ENCODE results near the gene RPE65. TPM values are rescaled to one million over a fixed set of nuclear protein-coding genes. Genes with fewer than 3 reads are reported as not detected.
"Not testable (repeated sequence)": the region's sequence is repeated elsewhere in the genome, so short reads cannot be mapped to it uniquely, and the experiment has no call there.

RPE65 gene
- total RNA-seq, 1 donor from 2014 or later = not detected

DNA sequence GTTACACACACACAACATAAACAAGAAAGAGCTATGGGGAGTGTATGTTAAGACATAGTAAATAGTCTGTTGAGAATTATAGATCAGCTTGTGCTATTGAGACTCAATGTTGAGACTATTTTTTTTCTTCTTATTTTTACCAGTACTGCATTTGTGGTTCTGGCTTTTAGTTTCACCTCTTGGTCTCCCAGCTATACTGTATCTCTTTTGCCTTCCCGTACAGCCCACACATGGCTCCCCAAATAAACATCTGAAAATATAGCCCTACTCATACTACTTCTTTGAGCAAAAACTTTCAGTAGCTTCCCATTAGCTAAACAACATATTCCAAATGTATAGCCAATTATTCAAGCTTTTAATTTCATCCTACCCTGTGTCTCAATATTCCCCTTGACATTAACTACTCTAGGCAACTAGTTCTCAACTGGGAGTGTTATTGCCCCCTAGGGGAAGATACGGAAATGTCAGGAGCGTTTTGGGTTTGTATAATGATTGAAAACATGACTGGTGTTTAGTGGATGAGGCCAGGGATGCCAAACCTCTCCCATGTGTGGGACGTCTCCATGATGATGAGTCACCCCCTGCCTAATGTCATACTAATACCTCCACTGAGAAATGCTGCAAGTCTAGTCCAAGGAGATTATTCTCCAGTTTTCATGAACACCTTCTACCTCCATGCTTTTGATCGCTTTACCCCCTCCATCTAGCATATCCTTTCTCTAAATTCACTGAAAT lies 6.8 kb downstream of the RPE65 start:
- no peak overlapping the region for H3K27ac Mint-ChIP-seq
- DNase-seq (ENCODE audit: low spot score) = no peak
- H3K36me3 Mint-ChIP-seq (ENCODE audit: low read depth) = no peaks in the 10 kb centered on the region
- H3K4me1 Mint-ChIP-seq (ENCODE audit: low read depth) = no peaks in the 10 kb centered on the region
- peaks cover 1% of the 10 kb centered on the region for H3K27me3 Mint-ChIP-seq (ENCODE audit: insufficient read depth)
- intact Hi-C loops (cut with micrococcal nuclease) = loop anchor here (1.0 kb wide), 2 partner anchors 323 to 327 kb away; no protein-coding TSS in a partner anchor
- H3K9me3 Mint-ChIP-seq = no peaks in the 10 kb centered on the region
- H3K4me3 Mint-ChIP-seq = no peak overlapping the region

DNA sequence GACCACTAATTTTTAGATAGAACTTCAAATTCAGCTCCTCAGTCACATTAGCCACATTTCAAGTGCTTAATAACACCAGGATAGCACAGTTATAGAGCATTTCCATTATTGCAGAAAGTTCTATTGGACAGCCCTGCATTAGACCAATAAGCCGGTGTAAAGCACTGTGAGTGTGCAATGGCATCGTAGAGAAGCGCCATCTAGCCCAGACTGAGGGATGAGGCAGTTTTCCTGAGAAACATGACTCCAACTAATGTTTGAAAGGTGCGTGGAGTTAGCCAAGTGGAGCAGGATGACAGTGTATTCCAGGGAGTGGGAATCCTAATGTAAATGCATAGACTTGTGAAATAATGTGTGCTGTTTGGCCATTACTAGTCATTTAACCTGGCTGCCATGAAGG lies 7.7 kb downstream of the RPE65 start:
- Mint-ChIP-seq H3K36me3 (ENCODE audit: low read depth) (no peaks in the 10 kb centered on the region), H3K27ac (no peak overlapping the region), H3K9me3 (no peaks in the 10 kb centered on the region), H3K4me3 (no peak overlapping the region), H3K4me1 (ENCODE audit: low read depth) (no peaks in the 10 kb centered on the region), H3K27me3 (ENCODE audit: insufficient read depth) (peaks cover 1% of the 10 kb centered on the region)
- intact Hi-C loops (cut with micrococcal nuclease) = no loop called here
- no peak for DNase-seq (ENCODE audit: low spot score)

DNA sequence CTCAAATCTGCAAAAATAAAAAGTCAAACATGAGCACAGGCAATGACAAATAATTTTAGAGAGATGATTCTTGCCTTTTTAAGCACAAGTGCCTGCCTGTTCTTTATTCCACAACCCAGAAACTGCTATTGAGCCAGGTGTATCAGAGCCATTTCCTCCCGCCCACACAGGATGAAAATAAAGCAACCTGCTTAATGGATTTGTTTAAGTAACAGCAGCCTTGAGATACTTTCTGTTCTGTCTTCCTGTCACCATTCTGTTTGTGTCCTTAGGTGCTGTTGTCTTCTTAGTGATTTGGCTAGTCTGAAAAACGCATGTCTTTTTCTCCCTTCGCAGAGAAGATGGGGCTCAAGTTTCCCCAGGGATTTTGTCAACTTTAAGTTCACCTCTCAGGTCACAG lies 11.4 kb downstream of the RPE65 start:
- intact Hi-C loops (cut with micrococcal nuclease) = no loop called here
- Mint-ChIP-seq H3K27ac (no peak overlapping the region), H3K4me1 (ENCODE audit: low read depth) (no peaks in the 10 kb centered on the region), H3K9me3 (no peaks in the 10 kb centered on the region), H3K36me3 (ENCODE audit: low read depth) (no peaks in the 10 kb centered on the region), H3K4me3 (no peak overlapping the region), H3K27me3 (ENCODE audit: insufficient read depth) (peaks cover 1% of the 10 kb centered on the region)
- DNase-seq (ENCODE audit: low spot score) = no peak

DNA sequence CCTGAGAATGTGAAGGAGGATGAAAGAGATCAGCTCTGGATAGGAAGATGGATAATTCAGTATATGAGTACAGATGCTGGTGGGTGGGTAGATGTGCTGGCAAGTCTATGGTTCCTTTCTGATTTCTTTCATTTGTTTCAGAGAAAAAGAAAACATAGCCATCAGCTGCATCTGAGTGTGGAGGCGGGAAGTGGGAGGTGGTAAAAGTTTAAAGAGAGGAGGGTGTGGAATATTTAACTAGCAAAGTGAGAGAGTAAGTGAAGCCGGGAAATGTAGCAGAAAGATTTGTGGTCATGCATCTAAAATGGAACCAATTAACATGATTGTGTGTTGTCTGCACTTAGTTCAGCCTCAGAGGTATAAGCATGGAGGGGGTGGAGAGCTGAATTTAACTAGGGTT lies 16.4 kb downstream of the RPE65 start:
- no peak for DNase-seq (ENCODE audit: low spot score)
- Mint-ChIP-seq H3K9me3 (no peaks in the 10 kb centered on the region), H3K4me1 (ENCODE audit: low read depth) (no peaks in the 10 kb centered on the region), H3K27ac (no peak overlapping the region), H3K4me3 (no peak overlapping the region), H3K27me3 (ENCODE audit: insufficient read depth) (peaks cover under 1% of the 10 kb centered on the region), H3K36me3 (ENCODE audit: low read depth) (no peaks in the 10 kb centered on the region)
- intact Hi-C loops (cut with micrococcal nuclease) = no loop called here

DNA sequence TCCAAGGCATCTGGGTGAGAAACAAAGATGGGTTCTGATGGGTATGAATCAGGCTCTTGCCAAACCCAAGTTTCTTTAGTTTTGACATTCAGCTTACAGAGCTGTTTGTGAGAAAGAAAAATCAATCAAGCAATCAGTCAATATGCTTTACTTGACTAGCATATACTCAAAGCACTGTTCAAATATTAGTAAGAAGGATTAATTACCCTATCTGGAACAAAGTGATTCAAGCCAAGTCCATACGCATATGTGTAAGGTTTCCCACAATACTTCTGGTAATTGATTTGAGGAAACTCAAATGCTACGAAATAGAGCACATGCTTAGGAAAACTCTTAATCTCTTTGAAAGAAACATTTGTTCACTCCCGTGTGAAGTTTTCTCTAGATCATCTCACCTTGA lies 18.7 kb downstream of the RPE65 start:
- H3K36me3 Mint-ChIP-seq (ENCODE audit: low read depth) = no peaks in the 10 kb centered on the region
- intact Hi-C loops (cut with micrococcal nuclease) = no loop called here
- no peak for DNase-seq (ENCODE audit: low spot score)
- H3K27me3 Mint-ChIP-seq (ENCODE audit: insufficient read depth) = no peaks in the 10 kb centered on the region
- H3K27ac Mint-ChIP-seq = no peak overlapping the region
- H3K9me3 Mint-ChIP-seq = no peaks in the 10 kb centered on the region
- H3K4me3 Mint-ChIP-seq = no peak overlapping the region
- no peaks in the 10 kb centered on the region for H3K4me1 Mint-ChIP-seq (ENCODE audit: low read depth)

DNA sequence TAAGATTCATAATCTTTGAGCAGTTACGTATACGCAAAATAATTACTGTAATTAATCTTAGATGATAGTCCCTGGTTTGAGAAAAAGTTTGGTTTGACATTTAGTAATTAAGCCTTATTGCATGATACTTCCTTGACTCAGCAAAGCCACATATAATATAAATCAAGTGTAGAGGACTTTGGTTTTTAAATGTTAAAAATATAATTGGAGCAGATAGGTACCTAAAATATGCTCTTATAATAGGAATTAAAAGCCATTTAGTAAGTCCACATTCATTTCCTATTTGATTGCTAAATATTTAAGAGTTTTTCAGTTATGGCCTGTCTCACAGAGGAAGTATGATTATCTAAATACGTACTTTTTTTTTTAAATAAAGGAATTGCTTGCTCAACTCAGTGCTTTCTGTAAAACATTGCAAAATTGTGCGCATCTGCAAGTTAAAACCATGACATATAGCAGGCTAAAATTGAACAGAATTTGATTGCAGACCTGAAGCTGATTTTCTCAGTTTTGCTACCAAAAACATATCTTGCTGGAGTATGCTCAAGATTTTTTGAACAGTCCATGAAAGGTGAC lies 20.4 kb downstream of the RPE65 start:
- Mint-ChIP-seq H3K27me3 (ENCODE audit: insufficient read depth) (no peaks in the 10 kb centered on the region), H3K36me3 (ENCODE audit: low read depth) (no peaks in the 10 kb centered on the region), H3K9me3 (no peaks in the 10 kb centered on the region), H3K27ac (no peak overlapping the region), H3K4me1 (ENCODE audit: low read depth) (no peaks in the 10 kb centered on the region), H3K4me3 (no peak overlapping the region)
- intact Hi-C loops (cut with micrococcal nuclease) = no loop called here
- no peak for DNase-seq (ENCODE audit: low spot score)

DNA sequence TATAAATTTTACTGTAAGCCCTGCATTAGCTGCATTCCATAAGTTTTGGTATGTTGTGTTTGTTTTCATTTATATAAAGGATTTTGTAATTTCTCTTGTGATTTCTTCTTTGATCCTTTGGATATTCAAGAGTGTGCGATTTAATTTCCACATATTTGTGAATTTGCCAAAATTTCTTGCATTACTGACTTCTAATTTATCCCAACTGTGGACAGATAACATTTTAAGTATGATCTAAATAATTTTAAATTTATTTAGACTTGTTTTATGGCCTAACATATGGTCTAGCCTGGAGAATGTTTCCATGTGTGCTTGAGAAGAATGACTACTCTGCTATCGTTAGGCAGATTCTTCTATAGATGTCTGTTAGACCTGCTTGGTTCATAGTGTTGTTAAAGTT lies 23.2 kb downstream of the RPE65 start:
- DNase-seq (ENCODE audit: low spot score) = no peak
- Mint-ChIP-seq H3K36me3 (ENCODE audit: low read depth) (no peaks in the 10 kb centered on the region), H3K4me3 (no peak overlapping the region), H3K4me1 (ENCODE audit: low read depth) (no peaks in the 10 kb centered on the region), H3K27ac (no peak overlapping the region), H3K27me3 (ENCODE audit: insufficient read depth) (no peaks in the 10 kb centered on the region), H3K9me3 (no peaks in the 10 kb centered on the region)
- intact Hi-C loops (cut with micrococcal nuclease) = no loop called here

DNA sequence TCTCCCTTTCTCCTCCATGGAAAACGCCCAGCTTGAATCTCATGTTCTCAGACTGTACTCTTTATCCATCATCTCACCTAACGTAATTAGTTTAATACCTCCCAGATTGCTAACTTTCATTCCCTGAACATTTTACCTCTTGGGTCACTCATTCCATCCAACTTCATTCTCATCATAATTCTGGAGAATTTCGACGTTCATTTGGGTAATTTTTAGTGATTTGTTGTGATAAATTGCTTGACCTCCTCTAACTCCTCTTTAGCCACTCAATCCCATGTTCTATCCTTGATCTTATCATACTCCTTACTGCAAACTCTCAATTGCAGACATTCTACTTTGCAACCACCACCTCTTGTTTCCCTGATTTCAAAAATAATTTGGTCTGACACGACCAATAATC lies 28.4 kb downstream of the RPE65 start:
- H3K4me1 Mint-ChIP-seq (ENCODE audit: low read depth) = no peaks in the 10 kb centered on the region

DNA sequence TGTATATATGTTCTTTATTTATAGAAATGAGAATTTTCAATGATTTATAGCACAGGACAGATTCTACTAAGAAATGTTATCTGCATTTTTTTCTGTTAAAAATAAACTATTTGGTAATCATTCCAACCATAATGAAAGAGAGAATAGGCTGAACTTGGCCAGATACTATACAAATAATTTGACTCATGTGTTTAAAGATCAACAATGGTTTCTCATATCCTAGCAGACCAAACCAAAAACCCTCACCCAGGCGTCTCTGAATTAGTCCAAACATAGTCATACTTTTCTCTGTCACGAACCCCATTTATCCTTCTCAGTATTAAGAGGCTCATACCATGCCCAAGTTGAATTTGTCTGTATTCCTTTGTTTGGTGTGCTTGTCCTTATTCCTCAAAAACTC lies 40.3 kb downstream of the RPE65 start:
- intact Hi-C loops (cut with micrococcal nuclease) = loop anchor here (10.0 kb wide), 1 partner anchor 55 kb away; no protein-coding TSS in a partner anchor
- no peaks in the 10 kb centered on the region for H3K27me3 Mint-ChIP-seq (ENCODE audit: insufficient read depth)
- H3K36me3 Mint-ChIP-seq (ENCODE audit: low read depth) = no peaks in the 10 kb centered on the region
- no peak overlapping the region for H3K4me3 Mint-ChIP-seq
- H3K9me3 Mint-ChIP-seq = no peaks in the 10 kb centered on the region
- H3K27ac Mint-ChIP-seq = no peak overlapping the region
- H3K4me1 Mint-ChIP-seq (ENCODE audit: low read depth) = no peaks in the 10 kb centered on the region
- DNase-seq (ENCODE audit: low spot score) = no peak

More for the DNA sequence above, 28.4 kb downstream of the RPE65 start:
- Mint-ChIP-seq H3K27me3 (ENCODE audit: insufficient read depth) (peaks cover 3% of the 10 kb centered on the region), H3K4me3 (no peak overlapping the region), H3K36me3 (ENCODE audit: low read depth) (no peaks in the 10 kb centered on the region), H3K27ac (no peak overlapping the region), H3K9me3 (no peaks in the 10 kb centered on the region)
- intact Hi-C loops (cut with micrococcal nuclease) = no loop called here
- DNase-seq (ENCODE audit: low spot score) = no peak

DNA sequence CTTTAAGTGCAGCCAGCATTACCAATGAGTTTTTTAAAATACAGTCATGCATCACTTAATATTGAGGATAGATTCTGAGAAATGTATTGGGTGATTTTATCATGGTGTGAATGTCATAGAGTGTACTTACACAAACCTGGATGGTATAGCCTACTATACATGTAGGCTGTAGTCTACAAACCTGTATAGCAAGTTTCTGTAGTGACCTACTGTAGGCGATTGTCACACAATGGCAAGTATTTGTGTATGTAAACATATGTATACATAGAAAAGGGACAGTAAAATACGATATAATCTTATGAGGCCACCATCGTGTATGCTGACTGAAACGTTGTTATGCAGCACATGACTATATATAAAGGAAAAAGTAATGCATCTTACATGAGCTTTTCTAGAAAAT lies 48.2 kb downstream of the RPE65 start:
- no peak overlapping the region for H3K4me3 Mint-ChIP-seq
- no peak overlapping the region for H3K27ac Mint-ChIP-seq
- H3K36me3 Mint-ChIP-seq (ENCODE audit: low read depth) = no peaks in the 10 kb centered on the region
- peaks cover 2% of the 10 kb centered on the region for H3K27me3 Mint-ChIP-seq (ENCODE audit: insufficient read depth)
- intact Hi-C loops (cut with micrococcal nuclease) = loop anchor here (10.0 kb wide), 1 partner anchor 63 kb away; no protein-coding TSS in a partner anchor
- H3K9me3 Mint-ChIP-seq = no peaks in the 10 kb centered on the region
- DNase-seq (ENCODE audit: low spot score) = no peak
- H3K4me1 Mint-ChIP-seq (ENCODE audit: low read depth) = no peaks in the 10 kb centered on the region

DNA sequence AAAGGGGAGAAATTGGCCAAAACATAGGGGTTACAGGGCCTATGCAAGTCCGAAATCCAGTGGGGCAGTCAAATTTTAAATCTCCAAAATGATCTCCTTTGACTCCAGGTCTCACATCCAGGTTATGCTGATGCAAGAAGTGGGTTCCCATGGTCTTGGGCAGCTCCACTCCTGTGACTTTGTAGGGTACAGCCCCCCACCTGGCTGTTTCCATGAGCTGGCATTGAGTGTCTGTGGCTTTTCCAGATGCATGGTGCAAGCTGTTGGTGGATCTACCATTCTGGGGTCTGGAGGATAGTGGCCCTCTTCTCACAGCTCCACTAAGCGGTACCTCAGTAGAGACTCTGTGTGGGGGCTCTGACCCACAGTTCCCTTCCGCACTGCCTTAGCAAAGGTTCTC lies 54.2 kb downstream of the RPE65 start:
- H3K36me3 Mint-ChIP-seq (ENCODE audit: low read depth); intact Hi-C loops (cut with micrococcal nuclease): not testable (repeated sequence)

DNA sequence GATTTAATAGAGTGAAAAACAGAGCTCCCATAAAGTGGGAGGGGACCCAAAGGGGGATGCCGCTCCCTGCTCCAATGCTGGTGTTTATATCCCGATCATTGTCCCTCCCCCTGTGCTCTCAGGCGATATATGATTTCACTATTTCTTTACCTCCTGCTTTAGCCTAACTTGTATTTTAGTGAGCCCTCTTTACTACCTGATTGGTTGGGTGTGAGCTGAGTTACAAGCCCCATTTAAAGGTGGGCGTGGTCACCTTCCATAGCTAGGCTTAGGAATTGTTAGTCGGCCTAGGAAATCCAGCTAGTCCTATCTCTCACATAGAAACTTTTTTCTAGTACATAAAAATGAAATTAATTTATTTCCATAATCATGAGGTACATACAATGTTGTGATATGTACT lies 57.3 kb downstream of the RPE65 start:
- DNase-seq (ENCODE audit: low spot score); H3K27ac Mint-ChIP-seq; H3K4me1 Mint-ChIP-seq (ENCODE audit: low read depth); H3K4me3 Mint-ChIP-seq; H3K9me3 Mint-ChIP-seq; H3K36me3 Mint-ChIP-seq (ENCODE audit: low read depth); intact Hi-C loops (cut with micrococcal nuclease); H3K27me3 Mint-ChIP-seq (ENCODE audit: insufficient read depth): not testable (repeated sequence)

More for the DNA sequence above, 54.2 kb downstream of the RPE65 start:
- H3K27me3 Mint-ChIP-seq (ENCODE audit: insufficient read depth); H3K27ac Mint-ChIP-seq; H3K9me3 Mint-ChIP-seq; DNase-seq (ENCODE audit: low spot score); H3K4me3 Mint-ChIP-seq; H3K4me1 Mint-ChIP-seq (ENCODE audit: low read depth): not testable (repeated sequence)

DNA sequence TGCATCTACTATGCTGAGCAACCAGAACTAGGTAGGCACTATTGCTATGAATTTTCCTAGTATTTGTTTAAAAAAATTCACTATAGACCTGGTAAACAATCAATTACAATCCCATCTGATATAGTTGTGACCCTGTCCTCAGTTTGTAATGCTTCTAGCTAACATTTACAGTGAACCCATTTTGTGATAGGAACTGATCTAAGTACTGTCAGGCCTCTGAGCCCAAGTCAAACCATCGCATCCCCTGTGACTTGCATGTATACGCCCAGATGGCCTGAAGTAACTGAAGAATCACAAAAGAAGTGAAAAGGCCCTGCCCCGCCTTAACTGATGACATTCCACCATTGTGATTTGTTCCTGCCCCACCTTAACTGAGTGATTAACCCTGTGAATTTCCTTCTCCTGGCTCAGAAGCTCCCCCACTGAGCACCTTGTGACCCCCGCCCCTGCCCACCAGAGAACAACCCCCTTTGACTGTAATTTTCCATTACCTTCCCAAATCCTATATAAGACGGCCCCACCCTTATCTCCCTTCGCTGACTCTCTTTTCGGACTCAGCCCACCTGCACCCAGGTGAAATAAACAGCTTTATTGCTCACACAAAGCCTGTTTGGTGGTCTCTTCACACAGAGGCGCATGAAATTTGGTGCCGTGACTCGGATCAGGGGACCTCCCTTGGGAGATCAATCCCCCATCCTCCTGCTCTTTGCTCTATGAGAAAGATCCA lies 63.8 kb downstream of the RPE65 start:
- H3K27ac Mint-ChIP-seq; H3K36me3 Mint-ChIP-seq (ENCODE audit: low read depth); DNase-seq (ENCODE audit: low spot score); H3K27me3 Mint-ChIP-seq (ENCODE audit: insufficient read depth); intact Hi-C loops (cut with micrococcal nuclease); H3K9me3 Mint-ChIP-seq; H3K4me1 Mint-ChIP-seq (ENCODE audit: low read depth); H3K4me3 Mint-ChIP-seq: not testable (repeated sequence)

Measured in activated T-helper 1 cell treated with anti-CD3 and anti-CD28 coated beads, Interleukin-12 subunit alpha, Interleukin-12 subunit beta, Interleukin-2, Interleukin-4 antibody, amounts not matched to agents 30 ng/mL and 10 ng/mL and 1 ng/mL, durations not matched to agents 14 hours and 24 hours and 36 hours (primary cell).